ENCODE data around the gene CMIP.

CMIP gene

GRCh38 chr16:81456523-81457325 is 12.1 kb downstream of the CMIP start:
- Histone ChIP-seq H3K4me3 (replicated peaks; ENCODE audit: low read depth, low read length) (no peak overlapping the region), H3K36me3 (ENCODE audit: control insufficient read depth, insufficient read depth, low read length) (no peaks in the 10 kb centered on the region), H3K27me3 (replicated peaks; ENCODE audit: control insufficient read depth, insufficient read depth, low read length) (no peaks in the 10 kb centered on the region)
- no peak for TF ChIP-seq CTCF (IDR thresholded peaks at IDR 0.05; ENCODE audit: insufficient read depth, low read length, poor library complexity, severe bottlenecking)
- no peak for DNase-seq (ENCODE audit: extremely low read depth, insufficient read length)

- Histone ChIP-seq H3K4me3 (replicated peaks; ENCODE audit: low read depth, low read length) (no peak overlapping the region), H3K36me3 (ENCODE audit: control insufficient read depth, insufficient read depth, low read length) (no peaks in the 10 kb centered on the region), H3K27me3 (replicated peaks; ENCODE audit: control insufficient read depth, insufficient read depth, low read length) (no peaks in the 10 kb centered on the region)
- no peak for TF ChIP-seq CTCF (IDR thresholded peaks at IDR 0.05; ENCODE audit: insufficient read depth, low read length, poor library complexity, severe bottlenecking)
- no peak for DNase-seq (ENCODE audit: extremely low read depth, insufficient read length)
These were observed 12.9 kb downstream of the CMIP start for GRCh38 chr16:81457326-81458133.

GRCh38 chr16:81458149-81458669 is 13.6 kb downstream of the CMIP start:
- no peak for TF ChIP-seq CTCF (IDR thresholded peaks at IDR 0.05; ENCODE audit: insufficient read depth, low read length, poor library complexity, severe bottlenecking)
- DNase-seq (ENCODE audit: extremely low read depth, insufficient read length): no peak
- Histone ChIP-seq H3K4me3 (replicated peaks; ENCODE audit: low read depth, low read length) (no peak overlapping the region), H3K27me3 (replicated peaks; ENCODE audit: control insufficient read depth, insufficient read depth, low read length) (no peaks in the 10 kb centered on the region), H3K36me3 (ENCODE audit: control insufficient read depth, insufficient read depth, low read length) (no peaks in the 10 kb centered on the region)

- no peaks in the 10 kb centered on the region for H3K36me3 ChIP-seq (ENCODE audit: control insufficient read depth, insufficient read depth, low read length)
- no peak for TF ChIP-seq CTCF (IDR thresholded peaks at IDR 0.05; ENCODE audit: insufficient read depth, low read length, poor library complexity, severe bottlenecking)
- DNase-seq (ENCODE audit: extremely low read depth, insufficient read length): no peak
- H3K27me3 ChIP-seq (replicated peaks; ENCODE audit: control insufficient read depth, insufficient read depth, low read length): no peaks in the 10 kb centered on the region
- H3K4me3 ChIP-seq (replicated peaks; ENCODE audit: low read depth, low read length): no peak overlapping the region
These were observed 14.4 kb downstream of the CMIP start for GRCh38 chr16:81458827-81459598.

DNA sequence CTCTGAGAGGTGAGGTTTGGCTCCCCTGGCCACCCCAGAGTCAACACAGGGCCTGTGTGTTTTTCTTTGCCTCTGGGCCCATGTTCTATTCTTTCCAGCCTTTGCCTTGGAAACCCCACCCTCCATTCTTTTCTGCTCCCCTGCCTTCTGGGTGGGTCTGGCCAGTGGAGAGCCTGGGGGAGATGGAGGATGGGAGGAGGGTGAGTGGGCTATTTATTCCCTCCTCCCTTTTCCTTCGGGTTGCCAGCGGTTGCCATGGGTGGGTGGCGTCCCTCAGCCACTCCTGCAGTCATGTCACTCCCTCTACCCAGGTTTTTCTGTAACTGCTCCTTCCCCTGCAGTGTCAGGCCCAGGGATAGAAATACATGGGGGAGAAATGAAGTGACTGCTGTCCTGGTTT is 15.5 kb downstream of the CMIP start:
- no peaks in the 10 kb centered on the region for H3K27me3 ChIP-seq (replicated peaks; ENCODE audit: control insufficient read depth, insufficient read depth, low read length)
- H3K4me3 ChIP-seq (replicated peaks; ENCODE audit: low read depth, low read length): no peak overlapping the region
- DNase-seq (ENCODE audit: extremely low read depth, insufficient read length): no peak
- TF ChIP-seq CTCF (IDR thresholded peaks at IDR 0.05; ENCODE audit: insufficient read depth, low read length, poor library complexity, severe bottlenecking): no peak
- no peaks in the 10 kb centered on the region for H3K36me3 ChIP-seq (ENCODE audit: control insufficient read depth, insufficient read depth, low read length)

Data from GM06990 (cell line).